ENCODE data around the gene ERC1.

DNA sequence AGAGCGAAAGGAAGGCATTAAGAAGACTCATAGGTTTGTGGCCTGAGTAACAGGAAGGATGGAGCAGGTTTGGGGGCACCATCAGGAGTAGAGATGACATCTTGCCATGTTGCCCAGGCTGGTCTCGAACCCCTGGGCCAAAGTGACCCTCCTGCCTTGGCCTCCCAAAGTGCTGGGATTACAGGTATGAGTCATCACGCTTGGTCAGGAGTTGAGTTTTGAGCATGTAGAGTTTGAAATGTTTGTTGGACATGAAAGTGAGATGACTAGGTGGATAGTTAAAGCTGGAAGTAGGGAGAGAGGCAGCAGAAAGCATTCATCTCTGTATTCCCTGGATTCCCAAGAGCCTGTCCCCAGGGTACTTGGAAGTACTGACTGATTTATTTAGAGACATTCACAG lies 112.6 kb downstream of the ERC1 start:
- no peak for TF ChIP-seq POLR2AphosphoS5 (IDR thresholded peaks at IDR 0.05; ENCODE audit: low read depth)
- TF ChIP-seq, protein P1, sequence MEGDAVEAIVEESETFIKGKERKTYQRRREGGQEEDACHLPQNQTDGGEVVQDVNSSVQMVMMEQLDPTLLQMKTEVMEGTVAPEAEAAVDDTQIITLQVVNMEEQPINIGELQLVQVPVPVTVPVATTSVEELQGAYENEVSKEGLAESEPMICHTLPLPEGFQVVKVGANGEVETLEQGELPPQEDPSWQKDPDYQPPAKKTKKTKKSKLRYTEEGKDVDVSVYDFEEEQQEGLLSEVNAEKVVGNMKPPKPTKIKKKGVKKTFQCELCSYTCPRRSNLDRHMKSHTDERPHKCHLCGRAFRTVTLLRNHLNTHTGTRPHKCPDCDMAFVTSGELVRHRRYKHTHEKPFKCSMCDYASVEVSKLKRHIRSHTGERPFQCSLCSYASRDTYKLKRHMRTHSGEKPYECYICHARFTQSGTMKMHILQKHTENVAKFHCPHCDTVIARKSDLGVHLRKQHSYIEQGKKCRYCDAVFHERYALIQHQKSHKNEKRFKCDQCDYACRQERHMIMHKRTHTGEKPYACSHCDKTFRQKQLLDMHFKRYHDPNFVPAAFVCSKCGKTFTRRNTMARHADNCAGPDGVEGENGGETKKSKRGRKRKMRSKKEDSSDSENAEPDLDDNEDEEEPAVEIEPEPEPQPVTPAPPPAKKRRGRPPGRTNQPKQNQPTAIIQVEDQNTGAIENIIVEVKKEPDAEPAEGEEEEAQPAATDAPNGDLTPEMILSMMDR (IDR thresholded peaks at IDR 0.05; ENCODE audit: insufficient read depth, low read length): no peak
- TF ChIP-seq, protein P2, sequence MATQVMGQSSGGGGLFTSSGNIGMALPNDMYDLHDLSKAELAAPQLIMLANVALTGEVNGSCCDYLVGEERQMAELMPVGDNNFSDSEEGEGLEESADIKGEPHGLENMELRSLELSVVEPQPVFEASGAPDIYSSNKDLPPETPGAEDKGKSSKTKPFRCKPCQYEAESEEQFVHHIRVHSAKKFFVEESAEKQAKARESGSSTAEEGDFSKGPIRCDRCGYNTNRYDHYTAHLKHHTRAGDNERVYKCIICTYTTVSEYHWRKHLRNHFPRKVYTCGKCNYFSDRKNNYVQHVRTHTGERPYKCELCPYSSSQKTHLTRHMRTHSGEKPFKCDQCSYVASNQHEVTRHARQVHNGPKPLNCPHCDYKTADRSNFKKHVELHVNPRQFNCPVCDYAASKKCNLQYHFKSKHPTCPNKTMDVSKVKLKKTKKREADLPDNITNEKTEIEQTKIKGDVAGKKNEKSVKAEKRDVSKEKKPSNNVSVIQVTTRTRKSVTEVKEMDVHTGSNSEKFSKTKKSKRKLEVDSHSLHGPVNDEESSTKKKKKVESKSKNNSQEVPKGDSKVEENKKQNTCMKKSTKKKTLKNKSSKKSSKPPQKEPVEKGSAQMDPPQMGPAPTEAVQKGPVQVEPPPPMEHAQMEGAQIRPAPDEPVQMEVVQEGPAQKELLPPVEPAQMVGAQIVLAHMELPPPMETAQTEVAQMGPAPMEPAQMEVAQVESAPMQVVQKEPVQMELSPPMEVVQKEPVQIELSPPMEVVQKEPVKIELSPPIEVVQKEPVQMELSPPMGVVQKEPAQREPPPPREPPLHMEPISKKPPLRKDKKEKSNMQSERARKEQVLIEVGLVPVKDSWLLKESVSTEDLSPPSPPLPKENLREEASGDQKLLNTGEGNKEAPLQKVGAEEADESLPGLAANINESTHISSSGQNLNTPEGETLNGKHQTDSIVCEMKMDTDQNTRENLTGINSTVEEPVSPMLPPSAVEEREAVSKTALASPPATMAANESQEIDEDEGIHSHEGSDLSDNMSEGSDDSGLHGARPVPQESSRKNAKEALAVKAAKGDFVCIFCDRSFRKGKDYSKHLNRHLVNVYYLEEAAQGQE (IDR thresholded peaks at IDR 0.05; ENCODE audit: insufficient replicate concordance, low read depth): no peak
- no peak for TF ChIP-seq SPI1 (IDR thresholded peaks at IDR 0.05; ENCODE audit: borderline replicate concordance, low read depth)
- TF ChIP-seq GABPA (IDR thresholded peaks at IDR 0.05; ENCODE audit: low read depth): no peak
